NAMALWA (cell line): Measurements from ENCODE around the gene MUC22.

Source experiments
- DNase-seq: peaks from one replicate; pipeline ENCODE4 v3.0.0-alpha.2; 2015; ENCODE audit warnings: low spot score

MUC22 gene

GRCh38 chr6:31079656-31080261, 69.5 kb downstream of the MUC22 start:
- peak; percentile 80 for DNase-seq

- no peak for DNase-seq
Measured at GRCh38 chr6:31081872-31082271, 71.6 kb downstream of the MUC22 start.

DNA sequence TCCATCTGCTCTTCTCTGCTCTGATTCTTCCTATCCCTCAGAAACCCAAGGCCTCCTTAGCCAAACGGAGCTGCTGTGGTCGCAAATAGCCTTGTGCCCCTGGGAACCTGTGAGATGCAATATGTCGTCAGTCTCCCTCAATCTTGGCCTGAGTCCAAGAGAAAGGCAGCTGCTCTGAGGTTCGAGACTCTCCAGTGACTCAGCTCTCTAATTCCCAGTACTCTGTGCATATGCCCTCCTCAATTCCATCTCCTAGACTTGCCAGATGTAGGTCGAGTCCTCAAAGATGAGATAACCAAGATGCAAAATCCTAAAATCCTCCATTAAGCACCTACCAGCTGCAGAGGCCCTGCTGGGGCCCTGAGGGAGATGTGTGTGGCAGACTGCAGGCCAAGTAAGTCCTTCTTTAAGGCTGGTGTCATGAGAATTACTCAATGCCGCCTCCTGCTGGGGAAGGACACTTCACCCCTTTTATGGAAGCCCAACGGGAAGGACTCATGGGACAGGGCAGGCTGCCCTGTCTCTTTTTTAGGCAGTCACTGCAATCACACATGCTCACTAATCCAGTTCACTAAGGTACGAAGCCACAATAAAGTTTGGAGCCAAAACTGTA, 73.6 kb downstream of the MUC22 start:
- DNase-seq = peak; percentile 74
